Glutamatergic neuron (in vitro differentiated cells): ENCODE data around the gene SPIB. TPM values are rescaled to one million over a fixed set of nuclear protein-coding genes. Genes with fewer than 3 reads are reported as not detected.

ENCODE experiments used
- DNase-seq: peaks from one replicate; pipeline ENCODE4 v3.0.0; 2022
- H3K27ac Mint-ChIP-seq: one replicate; pipeline ENCODE4 v1.8.0; 2020; ENCODE audit warnings: mild to moderate bottlenecking, mixed read lengths, inconsistent platforms; ENCODE audit not compliant: unreplicated experiment
- H3K27me3 Mint-ChIP-seq: one replicate; pipeline ENCODE4 v1.8.0; 2020; ENCODE audit warnings: mild to moderate bottlenecking, moderate library complexity, mixed read lengths, inconsistent platforms; ENCODE audit not compliant: unreplicated experiment
- H3K36me3 Mint-ChIP-seq: one replicate; pipeline ENCODE4 v1.8.0; 2020; ENCODE audit warnings: mild to moderate bottlenecking, mixed read lengths, inconsistent platforms; ENCODE audit not compliant: unreplicated experiment
- H3K4me1 Mint-ChIP-seq: one replicate; pipeline ENCODE4 v1.8.0; 2020; ENCODE audit warnings: mild to moderate bottlenecking, low read depth, mixed read lengths, inconsistent platforms; ENCODE audit not compliant: unreplicated experiment
- H3K4me3 Mint-ChIP-seq: one replicate; pipeline ENCODE4 v1.8.0; 2020; ENCODE audit warnings: mild to moderate bottlenecking, mixed read lengths, inconsistent platforms; ENCODE audit not compliant: unreplicated experiment
- H3K9me3 Mint-ChIP-seq: one replicate; pipeline ENCODE4 v1.8.0; 2020; ENCODE audit warnings: mild to moderate bottlenecking, moderate library complexity, mixed read lengths, inconsistent platforms; ENCODE audit not compliant: unreplicated experiment
- total RNA-seq: library from RNA; stranded (reverse); fragmentation: NEBNext Ultra II Directional; extraction: Animal tissue kit (Norgen Biotek cat#: 25700); gene quantifications from one replicate; pipeline ENCODE4 v1.2.1, GENCODE V29; 2021; ENCODE audit not compliant: unreplicated experiment
- TF ChIP-seq, protein P1 (sequence below): fragments of 200-600 bp; sonication (generic); IDR thresholded peaks from one replicate; pipeline ENCODE4 v1.5.0; 2021; ENCODE audit not compliant: partially characterized antibody, unreplicated experiment

The SPIB gene
- total RNA-seq, 1 donor from 2014 or later, result 2.7 TPM

DNA sequence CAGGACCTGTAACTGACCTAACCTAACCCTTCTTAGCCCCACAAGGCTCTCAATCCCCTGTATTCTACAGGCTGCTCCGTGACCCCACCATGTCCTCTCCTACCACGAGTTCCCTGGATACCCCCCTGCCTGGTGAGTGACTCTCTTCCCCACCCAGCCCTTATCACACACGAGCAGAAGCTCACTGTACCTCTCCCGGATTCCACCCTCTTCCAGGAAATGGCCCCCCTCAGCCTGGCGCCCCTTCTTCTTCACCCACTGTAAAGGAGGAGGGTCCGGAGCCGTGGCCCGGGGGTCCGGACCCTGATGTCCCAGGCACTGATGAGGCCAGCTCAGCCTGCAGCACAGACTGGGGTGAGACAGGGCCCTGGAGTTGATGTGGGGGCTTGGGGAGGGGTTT is 41.2 kb upstream of the SPIB start:
- no peaks in the 10 kb centered on the region for H3K4me1 Mint-ChIP-seq
- DNase-seq, result no peak
- H3K27ac Mint-ChIP-seq, result no peak overlapping the region
- H3K4me3 Mint-ChIP-seq, result peak overlapping the region; percentile 47
- peaks cover 3% of the 10 kb centered on the region for H3K9me3 Mint-ChIP-seq
- TF ChIP-seq, protein P1, sequence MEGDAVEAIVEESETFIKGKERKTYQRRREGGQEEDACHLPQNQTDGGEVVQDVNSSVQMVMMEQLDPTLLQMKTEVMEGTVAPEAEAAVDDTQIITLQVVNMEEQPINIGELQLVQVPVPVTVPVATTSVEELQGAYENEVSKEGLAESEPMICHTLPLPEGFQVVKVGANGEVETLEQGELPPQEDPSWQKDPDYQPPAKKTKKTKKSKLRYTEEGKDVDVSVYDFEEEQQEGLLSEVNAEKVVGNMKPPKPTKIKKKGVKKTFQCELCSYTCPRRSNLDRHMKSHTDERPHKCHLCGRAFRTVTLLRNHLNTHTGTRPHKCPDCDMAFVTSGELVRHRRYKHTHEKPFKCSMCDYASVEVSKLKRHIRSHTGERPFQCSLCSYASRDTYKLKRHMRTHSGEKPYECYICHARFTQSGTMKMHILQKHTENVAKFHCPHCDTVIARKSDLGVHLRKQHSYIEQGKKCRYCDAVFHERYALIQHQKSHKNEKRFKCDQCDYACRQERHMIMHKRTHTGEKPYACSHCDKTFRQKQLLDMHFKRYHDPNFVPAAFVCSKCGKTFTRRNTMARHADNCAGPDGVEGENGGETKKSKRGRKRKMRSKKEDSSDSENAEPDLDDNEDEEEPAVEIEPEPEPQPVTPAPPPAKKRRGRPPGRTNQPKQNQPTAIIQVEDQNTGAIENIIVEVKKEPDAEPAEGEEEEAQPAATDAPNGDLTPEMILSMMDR, result no peak
- H3K27me3 Mint-ChIP-seq, result peaks cover 3% of the 10 kb centered on the region
- peaks cover 4% of the 10 kb centered on the region for H3K36me3 Mint-ChIP-seq

DNA sequence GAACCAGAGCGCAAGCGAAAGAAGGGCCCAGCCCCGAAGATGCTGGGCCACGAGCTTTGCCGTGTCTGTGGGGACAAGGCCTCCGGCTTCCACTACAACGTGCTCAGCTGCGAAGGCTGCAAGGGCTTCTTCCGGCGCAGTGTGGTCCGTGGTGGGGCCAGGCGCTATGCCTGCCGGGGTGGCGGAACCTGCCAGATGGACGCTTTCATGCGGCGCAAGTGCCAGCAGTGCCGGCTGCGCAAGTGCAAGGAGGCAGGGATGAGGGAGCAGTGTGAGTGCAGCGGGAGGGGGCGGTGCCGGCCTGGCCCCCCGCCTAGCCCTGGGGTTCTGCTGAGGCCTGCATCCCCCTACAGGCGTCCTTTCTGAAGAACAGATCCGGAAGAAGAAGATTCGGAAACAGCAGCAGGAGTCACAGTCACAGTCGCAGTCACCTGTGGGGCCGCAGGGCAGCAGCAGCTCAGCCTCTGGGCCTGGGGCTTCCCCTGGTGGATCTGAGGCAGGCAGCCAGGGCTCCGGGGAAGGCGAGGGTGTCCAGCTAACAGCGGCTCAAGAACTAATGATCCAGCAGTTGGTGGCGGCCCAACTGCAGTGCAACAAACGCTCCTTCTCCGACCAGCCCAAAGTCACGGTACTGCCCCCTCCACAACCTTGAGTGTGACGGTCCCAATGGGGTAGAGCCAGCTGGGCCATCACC is 40.4 kb upstream of the SPIB start:
- TF ChIP-seq, protein P1, result no peak
- H3K27me3 Mint-ChIP-seq, result peaks cover 6% of the 10 kb centered on the region
- H3K27ac Mint-ChIP-seq, result no peak overlapping the region
- H3K4me1 Mint-ChIP-seq, result peaks cover 2% of the 10 kb centered on the region
- H3K9me3 Mint-ChIP-seq, result peaks cover 3% of the 10 kb centered on the region
- no peak overlapping the region for H3K4me3 Mint-ChIP-seq
- no peak for DNase-seq
- peaks cover 4% of the 10 kb centered on the region for H3K36me3 Mint-ChIP-seq

DNA sequence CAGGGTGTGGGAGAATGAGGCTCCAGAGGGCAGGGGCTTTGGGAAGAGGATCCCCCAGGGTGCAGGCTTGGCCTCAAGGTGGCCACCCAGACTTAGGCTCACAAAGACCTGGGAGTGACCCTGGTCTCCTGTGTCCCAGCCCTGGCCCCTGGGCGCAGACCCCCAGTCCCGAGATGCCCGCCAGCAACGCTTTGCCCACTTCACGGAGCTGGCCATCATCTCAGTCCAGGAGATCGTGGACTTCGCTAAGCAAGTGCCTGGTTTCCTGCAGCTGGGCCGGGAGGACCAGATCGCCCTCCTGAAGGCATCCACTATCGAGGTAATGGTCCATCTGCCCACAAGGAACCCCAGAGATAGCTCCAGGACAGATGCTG is 39.9 kb upstream of the SPIB start:
- no peak for DNase-seq
- Mint-ChIP-seq H3K4me1 (peaks cover 6% of the 10 kb centered on the region), H3K27ac (no peak overlapping the region), H3K27me3 (peaks cover 9% of the 10 kb centered on the region), H3K4me3 (no peak overlapping the region), H3K36me3 (peaks cover 4% of the 10 kb centered on the region), H3K9me3 (peaks cover 6% of the 10 kb centered on the region)
- TF ChIP-seq, protein P1, result no peak

DNA sequence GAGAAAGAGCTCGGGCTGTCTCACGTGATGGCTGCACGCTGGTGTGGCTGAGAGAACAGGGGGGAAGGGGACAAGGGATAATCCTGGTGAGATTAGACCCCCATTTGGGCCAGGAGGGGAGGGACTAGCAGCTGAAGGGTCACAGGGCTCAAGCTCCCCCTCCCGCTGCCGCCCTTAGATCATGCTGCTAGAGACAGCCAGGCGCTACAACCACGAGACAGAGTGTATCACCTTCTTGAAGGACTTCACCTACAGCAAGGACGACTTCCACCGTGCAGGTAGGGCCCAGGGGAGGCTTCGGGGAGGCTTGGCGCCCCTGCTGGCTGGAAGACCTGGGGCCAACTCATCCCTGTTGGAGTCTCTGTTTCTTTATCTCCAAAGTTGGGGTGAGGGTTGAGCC is 39.1 kb upstream of the SPIB start:
- H3K4me1 Mint-ChIP-seq, result peaks cover 6% of the 10 kb centered on the region
- peaks cover 11% of the 10 kb centered on the region for H3K27me3 Mint-ChIP-seq
- no peak for DNase-seq
- H3K4me3 Mint-ChIP-seq, result no peak overlapping the region
- peaks cover 4% of the 10 kb centered on the region for H3K36me3 Mint-ChIP-seq
- H3K27ac Mint-ChIP-seq, result no peak overlapping the region
- H3K9me3 Mint-ChIP-seq, result peaks cover 8% of the 10 kb centered on the region
- TF ChIP-seq, protein P1, result no peak

DNA sequence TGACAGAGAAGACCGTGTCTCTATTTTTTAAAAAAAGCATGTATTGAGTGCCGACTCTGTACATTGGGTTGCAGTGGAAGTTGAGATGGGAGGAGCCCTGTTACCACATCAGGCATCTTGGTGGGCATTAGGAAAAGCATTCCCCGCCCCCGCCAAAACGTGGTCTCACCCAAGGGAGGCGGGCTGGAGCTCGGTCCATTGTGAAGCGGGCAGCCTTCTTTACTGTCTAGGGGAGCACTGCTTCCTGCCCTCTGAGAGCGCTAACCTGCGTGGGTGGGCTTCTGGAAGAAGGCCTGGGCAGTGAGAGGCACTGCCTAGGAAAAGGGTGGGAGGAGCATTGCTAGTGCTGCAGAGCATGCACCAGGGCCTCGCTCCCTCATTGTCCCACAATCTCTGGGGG is 38.6 kb upstream of the SPIB start:
- TF ChIP-seq, protein P1, result no peak
- Mint-ChIP-seq H3K9me3 (peaks cover 12% of the 10 kb centered on the region), H3K36me3 (peaks cover 4% of the 10 kb centered on the region), H3K27ac (no peak overlapping the region), H3K27me3 (peaks cover 14% of the 10 kb centered on the region), H3K4me3 (no peak overlapping the region), H3K4me1 (peaks cover 12% of the 10 kb centered on the region)
- DNase-seq, result no peak
